K562 treated with DMSO at 1 percent for 24 hours (cell line): Measurements from ENCODE around the gene MKNK2. TPM values are rescaled to one million over a fixed set of nuclear protein-coding genes. Genes with fewer than 3 reads are reported as not detected.

Experiments
- total RNA-seq: library from RNA; unstranded; fragments of 300-600 nt; gene quantifications from 2 replicates; pipeline ENCODE4 v1.2.3, GENCODE V29; 2022; ENCODE audit warnings: low read depth; ENCODE audit not compliant: insufficient read depth

The MKNK2 gene
- 395 and 452 TPM in 2 replicates for total RNA-seq

DNA sequence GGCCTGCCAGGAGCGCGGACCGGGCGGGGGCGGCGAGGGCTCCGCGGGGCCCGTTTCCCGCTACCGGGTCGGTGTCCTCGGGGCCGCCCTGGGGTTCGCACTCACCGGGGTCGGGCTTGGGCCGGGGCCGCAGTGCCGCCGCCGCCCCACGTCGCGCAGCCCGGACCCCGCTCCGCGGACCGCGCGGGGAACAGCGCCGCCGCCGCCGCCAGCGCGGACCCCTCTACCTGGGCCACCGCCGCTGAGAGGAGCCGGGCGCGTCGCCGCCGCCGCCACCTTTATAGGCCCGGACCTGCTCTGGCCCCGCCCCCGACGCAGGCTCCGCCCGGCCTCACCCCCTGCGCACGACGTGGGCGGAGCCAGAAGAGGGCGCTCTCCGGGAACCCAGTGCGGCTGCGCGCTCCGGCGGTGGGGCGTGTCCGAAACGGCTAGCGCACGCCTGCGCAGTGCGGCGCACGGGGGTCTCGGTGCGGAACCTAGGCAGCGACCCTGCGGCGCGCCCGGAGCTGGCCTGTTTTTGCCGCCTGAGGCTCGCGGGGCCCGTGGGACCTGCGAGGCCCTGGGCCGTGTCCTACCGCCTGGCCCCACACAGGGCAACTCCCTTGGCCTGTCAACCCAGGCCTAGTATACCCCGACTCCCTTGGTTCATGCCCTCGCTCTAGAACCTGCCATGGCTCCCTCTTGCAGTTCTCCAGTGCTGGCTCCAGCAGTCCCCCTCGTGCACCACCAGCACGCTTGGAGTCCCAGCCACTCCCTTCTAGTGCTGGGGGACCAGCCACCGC lies at the start of gene MKNK2:
Gene MKNK2, minus strand, starts transcription at position 254 of the 782 bp plus-strand sequence. CDS start 393 bp downstream, outside the sequence.

GRCh38 chr19:2096480-2097202 lies 45.6 kb upstream of the MKNK2 start, which contains the start of gene IZUMO4:
IZUMO4 (plus strand) TSS chr19:2096915; CDS start chr19:2096946, 31 bp downstream.

GRCh38 chr19:2096034-2096479 lies 45.0 kb upstream of the MKNK2 start, which contains the start of gene MOB3A:
MOB3A (minus strand) TSS chr19:2096326; CDS start chr19:2078560, 17,766 bp downstream.

GRCh38 chr19:2015608-2015950 lies 35.5 kb downstream of the MKNK2 start, which contains the start of gene BTBD2:
BTBD2 (minus strand) TSS chr19:2015714; CDS start chr19:2015703, 11 bp downstream.

Other genes with a start within 250 kb of the MKNK2 start
- 4.3 and 5.2 TPM in 2 replicates for gene ATP8B3, start 239.0 kb downstream of the MKNK2 start, total RNA-seq
- 37.0 and 38.1 TPM in 2 replicates for gene REXO1, start 202.8 kb downstream of the MKNK2 start, total RNA-seq
- 24.2 and 32.4 TPM in 2 replicates for gene KLF16, start 187.7 kb downstream of the MKNK2 start, total RNA-seq
- 230 and 249 TPM in 2 replicates for gene ABHD17A, start 165.7 kb downstream of the MKNK2 start, total RNA-seq
- gene ADAT3, start 145.8 kb downstream of the MKNK2 start, total RNA-seq: 29.8 and 34.6 TPM in 2 replicates
- 71.3 and 85.5 TPM in 2 replicates for gene SCAMP4, start 145.8 kb downstream of the MKNK2 start, total RNA-seq
- gene CSNK1G2, start 110.1 kb downstream of the MKNK2 start, total RNA-seq: 107 and 137 TPM in 2 replicates
- 117 and 126 TPM in 2 replicates for gene BTBD2, start 35.5 kb downstream of the MKNK2 start, total RNA-seq
- gene MOB3A, start 45.1 kb upstream of the MKNK2 start, total RNA-seq: 16.0 and 19.2 TPM in 2 replicates
- gene IZUMO4, start 45.7 kb upstream of the MKNK2 start, total RNA-seq: 1.2 and 1.5 TPM in 2 replicates
- 126 and 128 TPM in 2 replicates for gene AP3D1, start 100.3 kb upstream of the MKNK2 start, total RNA-seq
- 44.4 and 47.7 TPM in 2 replicates for gene DOT1L, start 112.7 kb upstream of the MKNK2 start, total RNA-seq
- gene PLEKHJ1, start 185.1 kb upstream of the MKNK2 start, total RNA-seq: 182 and 187 TPM in 2 replicates
- gene SF3A2, start 185.6 kb upstream of the MKNK2 start, total RNA-seq: 110 and 119 TPM in 2 replicates
- 36.6 and 42.4 TPM in 2 replicates for gene AMH, start 198.1 kb upstream of the MKNK2 start, total RNA-seq
- 0.89 TPM in 1 of 2 replicates, not detected in the other for gene JSRP1, start 205.2 kb upstream of the MKNK2 start, total RNA-seq
- gene PEAK3, start 230.9 kb upstream of the MKNK2 start, total RNA-seq: 0.09 and 0.31 TPM in 2 replicates